ENCODE data around the gene TEAD4. TPM values are rescaled to one million over a fixed set of nuclear protein-coding genes. Genes with fewer than 3 reads are reported as not detected.
A peak's percentile ranks its signal among the peaks of the same experiment; 100 is the strongest.

Gene TEAD4
- total and polyA plus RNA-seq, 8 donors, result 17.4 to 43.8 (median 29.5) TPM

DNA sequence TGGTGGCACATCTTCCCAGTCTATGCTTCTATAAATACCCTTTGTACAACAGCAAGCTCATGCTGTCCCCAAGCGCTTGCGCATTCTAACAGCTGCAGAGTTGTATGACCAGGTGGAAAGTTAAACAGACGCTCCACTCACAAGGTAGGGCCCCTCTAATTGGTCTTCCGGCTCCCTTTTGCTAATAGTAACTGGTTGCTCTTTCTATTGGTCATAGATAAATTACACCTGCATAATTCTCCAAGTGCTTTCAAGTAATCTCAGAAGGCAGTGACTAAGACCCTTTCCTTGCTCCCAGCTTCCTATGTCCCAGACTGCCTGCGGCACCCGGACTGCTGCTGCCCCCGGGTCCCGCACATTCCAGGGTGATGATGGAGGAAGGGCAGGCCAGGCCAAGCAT, 111.9 kb downstream of the TEAD4 start:
- 65 to 67% methylated on average over 8 of the region's 8 CpGs for WGBS, 2 donors

DNA sequence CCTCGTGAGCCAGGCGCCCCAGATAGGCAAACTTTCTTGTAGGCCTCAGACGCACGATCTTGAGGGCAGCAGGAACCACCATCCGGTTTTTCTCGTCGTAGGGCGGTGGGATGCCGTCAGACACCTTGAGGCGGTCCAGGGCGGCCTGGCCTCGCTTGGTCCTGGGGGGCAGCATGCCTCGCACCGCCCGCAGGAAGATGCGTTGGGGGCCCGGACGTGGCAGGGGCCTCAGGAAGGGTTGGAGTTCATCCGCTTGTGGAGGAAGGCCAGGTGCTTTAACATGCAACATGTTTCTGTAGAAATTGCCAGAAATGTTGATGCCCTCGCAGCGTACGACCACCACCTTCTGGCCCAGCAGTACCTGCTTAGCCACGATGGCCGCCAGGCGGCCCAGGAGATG, 112.5 kb downstream of the TEAD4 start:
- no peak for ATAC-seq
- intact Hi-C loops (cut with DNase I), result loop anchor here in 2 of 3 donors (5.0 to 10.0 kb wide), 3 partner anchors 133 to 203 kb away; no protein-coding TSS in a partner anchor
- Histone ChIP-seq H3K27me3 (no peaks in the 10 kb centered on the region), H3K4me3 (no peak overlapping the region), H3K4me1 (peaks cover 0 to 5% (median 3%) of the 10 kb centered on the region in 3 donors), H3K36me3 (no peaks in the 10 kb centered on the region), H3K27ac (no peak overlapping the region), H3K9me3 (no peaks in the 10 kb centered on the region)
- FAIRE-seq, result no peak
- DNase-seq, result no peak
- 95 to 97% methylated on average over 25 of the region's 25 CpGs for WGBS, 2 donors
- TF ChIP-seq, protein P1, sequence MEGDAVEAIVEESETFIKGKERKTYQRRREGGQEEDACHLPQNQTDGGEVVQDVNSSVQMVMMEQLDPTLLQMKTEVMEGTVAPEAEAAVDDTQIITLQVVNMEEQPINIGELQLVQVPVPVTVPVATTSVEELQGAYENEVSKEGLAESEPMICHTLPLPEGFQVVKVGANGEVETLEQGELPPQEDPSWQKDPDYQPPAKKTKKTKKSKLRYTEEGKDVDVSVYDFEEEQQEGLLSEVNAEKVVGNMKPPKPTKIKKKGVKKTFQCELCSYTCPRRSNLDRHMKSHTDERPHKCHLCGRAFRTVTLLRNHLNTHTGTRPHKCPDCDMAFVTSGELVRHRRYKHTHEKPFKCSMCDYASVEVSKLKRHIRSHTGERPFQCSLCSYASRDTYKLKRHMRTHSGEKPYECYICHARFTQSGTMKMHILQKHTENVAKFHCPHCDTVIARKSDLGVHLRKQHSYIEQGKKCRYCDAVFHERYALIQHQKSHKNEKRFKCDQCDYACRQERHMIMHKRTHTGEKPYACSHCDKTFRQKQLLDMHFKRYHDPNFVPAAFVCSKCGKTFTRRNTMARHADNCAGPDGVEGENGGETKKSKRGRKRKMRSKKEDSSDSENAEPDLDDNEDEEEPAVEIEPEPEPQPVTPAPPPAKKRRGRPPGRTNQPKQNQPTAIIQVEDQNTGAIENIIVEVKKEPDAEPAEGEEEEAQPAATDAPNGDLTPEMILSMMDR (IDR thresholded peaks at IDR 0.05), result no peak

More for the DNA sequence above, 111.9 kb downstream of the TEAD4 start:
- Histone ChIP-seq H3K9me3 (no peaks in the 10 kb centered on the region), H3K27me3 (no peaks in the 10 kb centered on the region), H3K4me1 (peaks cover 0 to 5% (median 3%) of the 10 kb centered on the region in 3 donors), H3K27ac (no peak overlapping the region), H3K36me3 (no peaks in the 10 kb centered on the region), H3K4me3 (no peak overlapping the region)
- peak in 1 of 6 donors; percentile 34 for DNase-seq
- FAIRE-seq, result no peak
- TF ChIP-seq, protein P1 (IDR thresholded peaks at IDR 0.05), result no peak
- peak; percentile 63 to 76 (median 74) for ATAC-seq
- intact Hi-C loops (cut with DNase I), result loop anchor here in 2 of 3 donors (5.0 to 10.0 kb wide), 3 partner anchors 134 to 204 kb away; no protein-coding TSS in a partner anchor

DNA sequence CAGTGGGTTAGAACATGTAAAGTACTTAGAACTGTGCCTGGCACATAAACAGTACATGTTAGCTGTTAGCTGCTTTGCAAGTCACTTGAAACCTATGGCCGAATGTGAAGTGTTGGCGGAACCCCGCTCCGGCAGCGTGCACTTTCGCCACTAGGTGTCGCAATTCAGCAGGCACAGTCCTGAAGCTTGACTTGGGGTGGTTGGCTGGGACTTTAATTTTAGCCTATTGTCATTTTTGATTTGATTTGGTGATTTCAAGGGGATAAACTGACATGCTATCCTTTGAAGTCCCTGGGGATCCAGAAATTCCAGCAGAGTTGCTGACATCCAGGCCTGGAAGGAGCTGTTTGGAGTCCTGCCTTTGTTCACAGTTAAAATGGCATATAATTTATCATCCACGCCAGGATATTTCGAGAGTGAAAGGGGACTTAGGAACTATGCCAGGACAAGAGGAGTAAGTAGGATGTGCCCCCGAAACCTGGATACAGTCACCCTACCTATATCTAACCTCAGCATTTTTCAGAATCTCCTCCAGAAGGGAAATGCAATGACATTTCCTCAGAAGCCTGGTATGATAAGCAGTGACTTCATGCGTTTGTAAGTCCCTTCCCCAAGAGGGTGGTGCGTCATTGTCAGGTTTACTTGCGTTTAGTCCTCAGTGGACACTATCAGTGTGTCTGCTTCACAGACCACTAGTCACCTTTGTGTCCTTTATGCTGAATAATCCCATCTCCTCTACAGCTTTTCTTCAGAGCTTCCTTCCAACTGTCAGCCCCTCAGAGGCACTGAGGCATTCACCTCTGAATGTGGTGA, 114.4 kb downstream of the TEAD4 start:
- DNase-seq (peak; percentile 71 to 96 (median 87)), ATAC-seq (peak; percentile 22 to 59 (median 51)), FAIRE-seq (no peak)
- no peak overlapping the region for H3K4me3 ChIP-seq
- no peak overlapping the region for H3K27ac ChIP-seq
- peaks cover 0 to 10% (median 5%) of the 10 kb centered on the region in 3 donors for H3K4me1 ChIP-seq
- WGBS, 2 donors, result 4 to 6% methylated on average over 13 of the region's 13 CpGs
- TF ChIP-seq, protein P1 (IDR thresholded peaks at IDR 0.05), result peak; percentile 97 to 99 (median 98)
- intact Hi-C loops (cut with DNase I), result loop anchor here in 2 of 3 donors (5.0 to 10.0 kb wide), 3 partner anchors 131 to 201 kb away; no protein-coding TSS in a partner anchor
- no peaks in the 10 kb centered on the region for H3K27me3 ChIP-seq
- H3K9me3 ChIP-seq, result no peaks in the 10 kb centered on the region
- no peaks in the 10 kb centered on the region for H3K36me3 ChIP-seq

DNA sequence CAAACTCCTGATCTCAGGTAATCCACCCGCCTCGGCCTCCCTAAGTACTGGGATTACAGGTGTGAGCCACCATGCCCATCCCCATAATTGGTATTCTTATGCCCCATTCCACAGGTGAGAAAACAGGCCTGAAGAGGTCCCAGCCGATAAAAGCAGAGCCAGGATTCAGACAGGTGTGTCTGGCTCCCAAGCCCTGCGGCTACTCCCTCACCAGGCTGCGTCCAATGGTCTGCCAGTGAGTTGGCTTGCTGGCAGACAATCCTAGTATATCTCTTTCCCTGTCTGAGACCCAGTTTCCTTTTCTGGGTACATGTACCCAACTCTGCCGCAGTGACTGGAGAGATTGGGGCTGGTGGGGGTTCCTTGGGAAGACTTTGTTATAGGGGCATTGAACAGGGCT, 116.1 kb downstream of the TEAD4 start:
- no peak overlapping the region for H3K27ac ChIP-seq
- no peaks in the 10 kb centered on the region for H3K9me3 ChIP-seq
- 85 to 89% methylated on average over 6 of the region's 6 CpGs for WGBS, 2 donors
- intact Hi-C loops (cut with DNase I), result loop anchor here in 2 of 3 donors (10.0 kb wide), 2 partner anchors 129 to 199 kb away; no protein-coding TSS in a partner anchor
- H3K36me3 ChIP-seq, result no peaks in the 10 kb centered on the region
- DNase-seq (no peak), FAIRE-seq (no peak), ATAC-seq (no peak)
- peaks cover 0 to 10% (median 5%) of the 10 kb centered on the region in 3 donors for H3K4me1 ChIP-seq
- TF ChIP-seq, protein P1 (IDR thresholded peaks at IDR 0.05), result no peak
- no peak overlapping the region for H3K4me3 ChIP-seq
- H3K27me3 ChIP-seq, result no peaks in the 10 kb centered on the region
